PC-3 (cell line): ENCODE data around the gene CRTAC1.

Source experiments
- EZH2 ChIP-seq: fragments of 300-600 bp; sonication (generic); IDR thresholded peaks from one replicate; pipeline ENCODE4 v1.6.1; 2017; ENCODE audit warnings: antibody characterized with exemption, mild to moderate bottlenecking, low read length; ENCODE audit not compliant: unreplicated experiment
- TF ChIP-seq, protein P1 (sequence below): fragments of 300-600 bp; sonication (generic); conservative IDR thresholded peaks from 2 replicates; pipeline ENCODE4 v1.5.1; 2017; ENCODE audit warnings: antibody characterized with exemption, low read depth, mild to moderate bottlenecking, low read length

DNA sequence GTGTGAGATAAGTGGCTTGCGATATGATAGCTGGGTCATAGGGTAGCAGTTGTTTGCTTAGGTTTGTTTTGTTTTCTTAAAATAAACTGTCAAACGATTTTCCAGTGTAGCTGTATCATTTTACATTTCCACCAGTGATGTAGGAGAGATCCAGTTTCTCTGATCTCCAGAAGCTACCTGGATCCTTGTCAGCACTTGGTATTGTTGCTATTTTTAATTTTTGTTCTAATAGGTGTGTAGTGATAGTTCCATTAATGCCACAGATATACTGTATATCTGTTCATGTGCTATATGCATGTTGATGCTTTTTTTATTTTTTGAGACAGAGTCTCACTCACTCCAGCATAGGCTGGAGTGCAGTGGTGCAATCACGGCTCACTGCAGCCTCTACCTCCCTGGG, 136.3 kb downstream of the CRTAC1 start:
- TF ChIP-seq, protein P1, sequence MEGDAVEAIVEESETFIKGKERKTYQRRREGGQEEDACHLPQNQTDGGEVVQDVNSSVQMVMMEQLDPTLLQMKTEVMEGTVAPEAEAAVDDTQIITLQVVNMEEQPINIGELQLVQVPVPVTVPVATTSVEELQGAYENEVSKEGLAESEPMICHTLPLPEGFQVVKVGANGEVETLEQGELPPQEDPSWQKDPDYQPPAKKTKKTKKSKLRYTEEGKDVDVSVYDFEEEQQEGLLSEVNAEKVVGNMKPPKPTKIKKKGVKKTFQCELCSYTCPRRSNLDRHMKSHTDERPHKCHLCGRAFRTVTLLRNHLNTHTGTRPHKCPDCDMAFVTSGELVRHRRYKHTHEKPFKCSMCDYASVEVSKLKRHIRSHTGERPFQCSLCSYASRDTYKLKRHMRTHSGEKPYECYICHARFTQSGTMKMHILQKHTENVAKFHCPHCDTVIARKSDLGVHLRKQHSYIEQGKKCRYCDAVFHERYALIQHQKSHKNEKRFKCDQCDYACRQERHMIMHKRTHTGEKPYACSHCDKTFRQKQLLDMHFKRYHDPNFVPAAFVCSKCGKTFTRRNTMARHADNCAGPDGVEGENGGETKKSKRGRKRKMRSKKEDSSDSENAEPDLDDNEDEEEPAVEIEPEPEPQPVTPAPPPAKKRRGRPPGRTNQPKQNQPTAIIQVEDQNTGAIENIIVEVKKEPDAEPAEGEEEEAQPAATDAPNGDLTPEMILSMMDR, result no peak
- TF ChIP-seq EZH2, result no peak
